KBM-7 (cell line): ENCODE results near the gene LACC1.

Experiments
- DNase-seq: peaks from one replicate; pipeline ENCODE4 v3.0.0-alpha.2; 2015
- in situ Hi-C: fragments of 300-500 bp; cut with MboI; formaldehyde crosslinking; loops from 2 replicates; pipeline ENCODE4 v1.14.3; 2020; ENCODE audit warnings: low sequenced_read_pairs, low pct_unique_long_range_greater_than_20kb, mixed read lengths

The LACC1 gene

DNA sequence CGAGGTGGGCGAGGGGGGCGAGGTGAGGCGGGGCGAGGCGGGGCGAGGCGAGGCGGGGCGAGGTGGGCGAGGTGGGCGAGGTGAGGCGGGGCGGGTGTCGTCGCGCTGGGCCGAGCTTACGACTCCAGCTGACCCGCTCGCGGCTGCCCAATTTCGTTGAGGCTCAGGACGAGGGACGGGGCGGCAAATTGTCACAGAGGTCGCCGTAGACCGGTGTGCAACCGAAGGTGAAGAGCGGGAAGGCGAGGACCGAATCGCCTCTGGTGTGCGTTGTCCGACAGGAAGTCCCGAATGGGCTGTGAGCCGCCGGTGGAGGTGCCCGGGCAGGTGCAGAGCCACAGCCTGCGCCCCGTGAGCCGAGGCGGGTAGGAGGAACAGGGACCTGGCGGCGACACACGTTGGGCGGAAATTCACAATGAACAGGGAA is at the start of gene LACC1:
Gene LACC1, plus strand, starts transcription at position 150 of the 427 bp plus-strand sequence. CDS start 1,082 bp downstream, outside the sequence.
- in situ Hi-C loops: no loop called here

DNA sequence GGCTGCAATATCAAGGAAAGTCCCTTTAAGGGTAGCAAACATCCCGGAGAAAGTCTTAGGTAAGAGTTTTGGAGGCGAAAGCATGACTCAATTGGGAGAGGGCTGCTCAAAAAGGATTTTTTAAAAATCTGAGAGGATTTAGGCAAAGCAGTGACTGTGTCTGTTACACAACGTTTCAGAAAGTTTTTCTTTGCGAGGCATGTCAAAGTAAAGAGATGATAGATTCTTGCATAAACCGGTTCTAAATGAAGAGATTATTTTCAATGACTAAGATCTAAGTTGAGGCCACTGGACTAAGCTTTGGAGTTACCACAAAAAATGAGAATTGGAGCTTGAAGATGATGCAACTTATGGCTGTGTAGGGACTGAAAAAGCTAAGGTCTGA is 49.2 kb upstream of the LACC1 start:
- in situ Hi-C loops: no loop called here
- DNase-seq: peak; percentile 14

More for the DNA sequence above, at the start of gene LACC1:
- peak; percentile 50 for DNase-seq

DNA sequence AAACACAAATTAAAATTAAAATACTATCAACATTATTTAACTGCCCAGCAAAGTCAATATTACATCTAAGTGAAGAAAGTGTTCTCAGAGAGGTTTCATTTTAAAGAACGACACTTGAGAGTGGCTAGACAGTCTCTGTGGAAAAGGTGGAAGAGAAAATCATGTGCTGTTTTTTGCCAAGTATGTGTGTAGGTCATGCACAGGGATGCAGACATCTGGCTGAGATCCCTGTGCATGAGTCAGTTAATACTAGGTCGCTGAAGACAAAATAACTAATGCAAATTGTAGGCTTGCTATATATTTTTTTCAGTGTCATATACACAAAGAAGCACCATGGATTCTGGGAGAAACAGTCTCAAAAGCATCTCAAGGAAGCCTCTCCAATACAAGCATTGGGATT is 48.6 kb upstream of the LACC1 start:
- in situ Hi-C loops: no loop called here
- DNase-seq: no peak

DNA sequence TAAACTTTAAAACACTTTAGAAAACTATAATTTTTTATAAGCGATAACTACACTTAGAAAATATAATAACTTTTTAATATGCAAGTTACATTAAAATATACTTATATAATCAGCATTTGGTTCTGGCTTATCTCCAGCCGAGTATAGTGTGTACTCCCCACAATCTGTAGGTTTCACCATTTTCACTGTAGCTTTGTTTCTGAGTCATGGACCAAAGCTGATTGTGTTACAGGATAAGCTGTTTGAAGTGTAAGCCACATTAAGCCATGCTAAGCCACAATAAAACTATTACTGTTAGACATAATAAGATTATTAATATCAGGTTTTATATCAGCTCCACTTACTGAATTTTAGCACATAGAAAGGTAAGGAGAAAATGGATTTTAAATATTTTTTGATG is 44.0 kb upstream of the LACC1 start:
- no peak for DNase-seq
- in situ Hi-C loops: no loop called here

DNA sequence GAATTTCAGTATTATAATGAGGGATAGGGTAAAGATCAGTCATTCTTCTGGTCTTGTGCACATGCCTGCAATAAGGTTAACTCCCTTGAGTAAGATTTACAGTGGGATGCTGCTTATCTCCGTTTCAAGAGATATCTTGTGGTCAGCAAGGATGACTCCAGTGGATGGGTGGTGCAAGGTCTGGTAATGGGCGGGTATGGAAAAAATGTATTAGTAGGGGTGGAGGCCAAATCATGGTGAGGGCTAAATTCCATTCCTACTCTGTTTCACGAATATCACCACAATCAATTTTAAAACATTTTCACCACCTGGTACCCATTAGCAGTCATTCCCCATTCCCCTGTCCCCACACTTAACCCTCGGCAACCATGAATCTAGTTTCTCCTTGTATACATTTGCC is 40.8 kb upstream of the LACC1 start:
- in situ Hi-C loops: no loop called here
- DNase-seq: no peak

DNA sequence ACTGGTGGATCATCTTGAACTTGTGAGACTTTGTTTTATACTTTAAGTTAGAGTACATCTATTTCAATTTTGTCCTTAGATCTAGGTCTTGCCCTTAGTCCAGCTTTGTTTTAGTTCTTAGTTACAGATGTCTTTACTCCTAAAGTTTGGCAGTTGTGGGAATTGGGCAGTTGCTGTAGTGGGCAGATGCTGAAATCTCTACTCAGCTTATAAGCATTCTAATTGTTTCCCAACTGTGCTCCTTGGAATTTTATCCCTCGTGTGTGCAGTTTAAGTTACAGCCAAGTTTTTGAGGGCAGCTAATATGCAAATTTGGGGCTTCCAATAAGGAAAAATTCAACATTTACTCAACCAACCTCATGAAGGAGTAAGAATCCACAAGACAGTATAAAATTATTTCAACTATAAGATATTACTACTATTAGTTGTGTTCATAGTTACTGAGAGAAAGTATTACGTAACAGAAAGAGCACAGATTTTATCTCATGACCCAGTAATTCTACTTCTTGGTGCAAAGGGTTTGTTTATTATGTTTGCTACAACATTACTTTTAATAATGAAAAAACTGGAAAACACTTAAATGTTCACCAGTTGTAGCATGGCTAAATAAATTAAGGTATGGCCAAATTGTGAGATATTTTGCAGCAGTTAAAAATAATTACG is 33.1 kb upstream of the LACC1 start:
- DNase-seq: no peak
- in situ Hi-C loops: no loop called here

DNA sequence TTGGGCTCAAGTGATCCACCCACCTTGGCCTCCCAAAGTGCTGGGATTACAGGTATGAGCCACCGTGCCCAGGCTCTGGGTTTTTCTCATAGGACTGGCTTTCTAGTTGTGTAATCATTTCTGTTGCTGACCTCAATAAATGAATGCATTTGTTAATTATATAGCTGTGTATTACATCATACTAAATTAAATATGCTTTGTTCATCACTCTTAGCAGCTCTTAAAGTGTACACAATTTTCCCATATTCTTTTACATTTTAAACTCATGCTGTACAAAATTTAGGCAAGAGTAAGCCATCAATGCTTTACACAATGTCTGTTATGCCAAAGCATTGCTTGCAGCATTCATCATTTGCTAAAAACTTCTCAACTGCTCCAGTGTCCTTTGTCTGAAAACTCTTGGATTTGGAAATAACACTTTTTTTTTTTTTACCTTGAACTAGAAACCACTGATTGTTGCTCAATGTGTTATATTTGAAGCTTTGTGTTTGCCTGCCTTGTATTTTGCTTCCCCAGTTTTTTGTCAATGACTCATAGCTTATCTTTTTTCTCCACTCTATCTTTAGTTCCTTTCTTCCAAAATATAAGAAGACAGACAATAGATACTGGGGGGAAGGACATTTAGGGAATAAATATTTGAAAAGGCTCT is 31.6 kb upstream of the LACC1 start:
- in situ Hi-C loops: no loop called here
- peak; percentile 82 for DNase-seq

DNA sequence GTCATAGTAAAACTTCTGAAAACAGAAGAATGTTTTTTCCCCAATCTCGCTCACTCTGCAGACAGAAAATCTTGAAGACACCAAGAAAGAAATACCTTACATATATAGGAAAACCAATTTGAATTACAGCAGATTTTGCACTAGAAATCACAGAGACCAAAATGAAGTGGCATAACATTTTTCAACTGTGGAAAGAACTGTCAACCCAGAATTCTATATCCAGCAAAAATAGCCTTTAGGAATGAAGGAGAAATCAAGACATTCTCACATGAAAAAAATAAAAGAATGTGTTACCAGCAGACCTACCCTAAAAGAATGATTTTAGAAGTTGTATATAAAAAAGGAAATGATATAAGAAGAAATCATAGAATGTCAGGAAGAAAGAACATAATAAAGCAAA is 28.8 kb upstream of the LACC1 start:
- DNase-seq: no peak
- in situ Hi-C loops: no loop called here

DNA sequence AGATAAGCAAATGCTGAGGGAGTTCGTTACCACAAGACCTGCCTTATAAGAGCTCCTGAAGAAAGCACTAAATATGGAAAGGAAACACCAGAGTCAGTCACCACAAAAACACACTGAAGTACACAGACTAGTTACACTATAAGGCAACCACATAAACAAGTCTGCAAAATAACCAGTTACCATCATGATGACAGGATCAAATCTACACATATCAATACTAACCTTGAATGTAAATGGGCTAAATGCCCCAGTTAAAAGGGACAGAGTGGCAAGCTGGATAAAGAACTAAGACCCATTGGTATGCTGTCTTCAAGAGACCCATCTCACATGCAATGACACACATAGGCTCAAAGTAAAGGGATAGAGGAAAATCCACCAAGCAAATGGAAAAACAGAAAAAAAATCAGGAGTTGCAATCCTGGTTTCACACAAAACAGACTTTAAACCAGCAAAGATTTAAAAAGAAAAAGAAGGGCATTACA is 26.7 kb upstream of the LACC1 start:
- no peak for DNase-seq
- in situ Hi-C loops: no loop called here

DNA sequence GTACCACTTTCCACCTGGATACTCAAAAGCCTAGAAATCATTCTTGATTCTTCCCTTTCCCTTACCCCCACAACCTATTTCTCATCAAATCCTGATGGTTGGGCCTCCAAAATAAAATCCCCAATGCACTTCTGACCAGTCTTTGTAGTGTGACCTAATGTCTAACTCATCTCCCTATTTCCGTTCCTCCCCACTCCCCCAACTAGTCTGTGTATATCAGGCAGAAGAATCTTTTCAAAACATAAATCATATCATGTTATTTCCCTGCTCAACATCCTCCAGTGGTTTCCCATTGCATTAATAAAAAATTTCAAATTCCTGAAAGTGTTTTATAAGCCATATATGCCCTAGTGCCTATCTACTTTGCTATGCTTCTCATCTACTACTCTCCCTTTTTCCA is 17.8 kb upstream of the LACC1 start:
- in situ Hi-C loops: no loop called here

DNA sequence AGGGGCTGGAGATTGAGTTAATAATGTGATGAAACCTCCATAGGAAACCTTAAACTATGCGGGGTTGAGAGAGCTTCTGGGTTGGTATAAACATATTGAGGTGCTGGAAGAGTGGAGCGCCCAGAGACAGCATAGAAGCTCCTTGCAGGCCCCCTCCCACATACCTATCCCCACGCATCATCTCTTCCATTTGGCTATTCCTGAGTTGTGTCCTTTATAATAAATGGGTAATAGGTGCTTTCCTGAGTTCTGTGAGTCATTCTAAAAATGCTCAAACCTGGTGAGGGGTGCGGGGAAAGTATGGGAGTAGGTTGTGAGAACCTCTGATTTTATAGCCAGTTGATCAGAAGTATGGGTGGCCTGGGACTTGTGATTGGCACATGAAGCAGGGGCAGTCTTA is 14.8 kb upstream of the LACC1 start:
- in situ Hi-C loops: no loop called here
- no peak for DNase-seq

More for the DNA sequence above, 17.8 kb upstream of the LACC1 start:
- DNase-seq: no peak

DNA sequence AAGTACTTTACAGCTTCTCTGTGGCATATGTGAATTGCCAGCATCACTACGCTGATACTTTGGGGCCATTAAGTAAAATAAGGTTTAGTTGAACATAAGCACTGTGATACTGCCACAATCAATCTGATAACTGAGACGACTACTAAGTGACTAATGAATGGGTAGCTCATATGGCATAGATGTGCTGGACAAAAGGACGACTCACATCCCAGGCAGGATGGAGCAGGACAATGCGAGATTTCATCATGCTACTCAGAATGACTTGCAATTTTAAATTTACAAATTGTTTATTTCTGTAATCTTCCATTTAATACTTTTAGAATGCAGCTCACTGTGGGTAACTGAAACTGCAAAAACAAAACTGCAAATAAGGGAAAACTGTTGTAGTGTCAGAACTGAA is 13.8 kb upstream of the LACC1 start:
- in situ Hi-C loops: no loop called here
- DNase-seq: no peak

DNA sequence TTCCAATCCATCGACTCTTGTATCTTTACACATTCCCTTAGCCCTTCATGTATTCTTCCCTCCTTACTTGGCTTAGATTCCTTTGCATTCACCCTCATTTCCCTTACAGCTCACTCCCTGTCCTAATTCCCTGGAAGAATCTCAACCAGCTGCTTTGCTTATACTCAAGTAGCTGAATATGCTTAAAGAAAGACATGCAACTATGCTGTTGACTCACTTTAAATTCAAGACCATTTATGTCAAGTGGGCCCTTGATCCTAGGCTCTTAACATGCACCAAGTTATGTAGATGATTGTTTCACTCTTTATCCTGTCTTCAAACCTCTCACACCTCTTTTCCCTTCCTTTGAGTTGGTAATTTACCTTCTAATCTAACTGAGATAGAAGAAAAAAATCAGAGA is 7.5 kb upstream of the LACC1 start:
- DNase-seq: no peak
- in situ Hi-C loops: no loop called here

DNA sequence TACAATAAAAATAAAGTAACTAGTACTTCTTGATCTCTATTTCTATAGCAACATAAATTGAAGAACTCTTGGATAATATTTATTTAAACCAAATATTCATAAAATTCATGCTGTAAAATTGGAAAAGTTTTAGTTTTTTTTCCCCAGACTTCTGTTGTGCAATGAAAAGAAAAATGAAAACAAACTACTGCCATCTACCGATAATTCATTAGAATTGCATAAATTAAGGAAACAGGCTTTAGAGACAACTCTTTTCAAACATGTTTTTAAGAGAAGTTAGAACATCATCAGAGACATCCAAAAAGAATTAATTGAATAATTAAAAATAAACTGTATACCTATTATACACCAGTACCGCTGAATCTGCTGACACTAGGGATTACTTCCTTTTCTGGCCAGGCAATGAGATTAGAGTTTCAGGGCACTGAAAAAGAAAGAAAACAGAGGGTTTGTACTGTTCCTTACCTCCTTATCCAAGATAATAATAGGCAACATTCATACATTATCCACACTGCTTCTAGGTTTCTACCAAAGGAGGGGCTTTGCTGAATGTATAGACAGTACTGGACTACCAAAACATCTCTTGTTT is 5.1 kb upstream of the LACC1 start:
- DNase-seq: peak; percentile 38
- in situ Hi-C loops: no loop called here

DNA sequence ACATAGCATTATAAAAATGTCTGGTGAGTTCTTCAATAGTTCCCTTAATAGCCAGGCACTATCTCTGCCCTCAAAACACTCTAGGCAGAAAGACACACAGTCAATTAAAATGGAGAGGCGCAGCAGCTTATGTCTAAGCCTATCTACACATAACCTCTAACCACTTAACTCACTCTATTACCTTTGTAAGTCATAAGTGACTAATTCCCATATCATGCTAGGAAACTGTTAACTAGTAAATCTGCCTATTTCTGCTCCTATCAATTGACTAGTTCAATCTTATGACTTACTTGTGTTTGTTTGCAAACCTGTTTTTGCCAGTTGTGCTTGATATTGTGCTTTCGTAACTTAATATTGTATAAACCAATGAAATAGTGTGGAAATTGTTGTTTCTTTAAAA is 3.3 kb upstream of the LACC1 start:
- in situ Hi-C loops: no loop called here
- DNase-seq: no peak

DNA sequence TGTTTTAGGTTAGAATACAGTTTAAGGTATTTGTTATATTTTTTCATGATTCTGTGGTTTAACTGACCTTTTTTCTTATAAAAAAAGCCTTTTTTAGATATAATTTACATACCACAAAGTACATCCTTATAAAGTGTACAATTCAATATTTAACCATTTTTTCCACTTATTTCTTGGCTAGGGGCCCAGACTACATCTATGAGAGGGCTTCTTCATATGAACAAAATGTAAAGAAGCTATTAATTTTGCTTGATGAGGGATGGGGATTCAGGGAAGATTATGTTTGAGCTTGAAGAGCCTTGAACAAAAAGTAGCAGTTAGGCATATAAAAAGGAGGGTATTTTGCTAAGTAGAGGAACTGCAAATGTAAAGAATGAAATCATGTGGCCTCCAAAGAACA is 2.4 kb upstream of the LACC1 start:
- in situ Hi-C loops: no loop called here
- DNase-seq: no peak

DNA sequence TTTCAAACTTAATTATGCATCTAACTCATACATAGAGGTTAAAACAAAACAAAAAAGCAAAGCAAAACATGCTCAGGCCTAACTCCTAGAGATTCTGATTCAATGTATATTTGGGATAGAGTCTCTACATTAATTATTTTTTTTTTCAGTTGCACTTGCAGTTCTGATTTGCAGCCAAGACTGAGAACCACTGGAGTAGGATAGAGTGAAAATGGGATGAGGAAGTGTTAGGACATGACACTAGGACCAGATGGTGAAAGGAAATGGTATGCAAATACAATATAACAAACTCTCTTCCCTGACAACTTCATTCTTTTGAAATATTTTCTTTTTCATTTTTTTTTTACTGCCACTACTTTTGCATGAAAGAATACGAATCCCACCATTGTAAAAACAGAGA is 1.9 kb upstream of the LACC1 start:
- in situ Hi-C loops: no loop called here
- DNase-seq: peak; percentile 25

DNA sequence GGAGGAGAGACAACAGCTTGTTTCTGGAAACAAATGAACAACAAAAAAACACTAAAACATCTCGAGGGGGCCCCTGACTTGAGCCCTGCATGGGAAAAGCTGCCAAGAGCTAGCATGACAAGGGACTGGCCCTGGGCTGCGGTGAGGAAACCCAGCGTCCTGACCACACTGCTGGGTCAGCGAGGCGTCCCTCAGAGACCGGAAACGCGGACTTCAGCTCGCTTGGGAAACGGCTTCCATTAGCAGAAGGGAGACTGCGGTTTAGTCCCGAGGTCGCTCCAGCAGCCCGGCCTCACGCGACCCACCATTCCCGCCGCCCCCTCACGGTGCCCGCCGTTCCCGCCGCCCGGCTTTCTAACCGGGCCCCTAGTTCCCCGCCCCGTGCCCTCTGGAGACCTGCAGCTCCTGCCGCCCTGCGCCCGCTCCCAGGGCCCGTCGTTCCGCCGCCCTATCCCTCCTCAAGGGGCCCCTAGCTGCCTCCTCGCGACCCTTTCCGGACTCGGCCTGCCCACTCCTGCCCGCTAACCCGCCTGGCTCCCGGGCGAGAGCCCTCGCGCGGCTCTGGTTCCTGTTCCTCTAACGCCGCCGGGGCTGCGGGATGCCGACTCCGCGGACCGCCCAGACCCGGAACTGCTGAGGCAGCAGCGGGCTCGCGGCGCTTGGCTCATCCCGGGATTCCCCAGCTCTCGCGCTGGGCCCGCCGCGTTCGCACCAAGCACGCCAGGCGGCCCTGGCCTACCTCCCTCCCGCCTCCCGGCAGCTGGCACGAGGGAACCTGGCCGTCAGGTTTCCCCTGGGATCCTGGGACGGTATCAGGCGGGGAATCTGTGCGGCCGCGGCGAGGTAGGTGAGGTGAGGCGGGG is 581 bp upstream of the LACC1 start, which contains the start of gene CCDC122:
Gene CCDC122, minus strand, starts transcription at position 849 of the 863 bp plus-strand sequence. CDS start 10,364 bp downstream, outside the sequence.
- DNase-seq: peak; percentile 77
- in situ Hi-C loops: no loop called here

DNA sequence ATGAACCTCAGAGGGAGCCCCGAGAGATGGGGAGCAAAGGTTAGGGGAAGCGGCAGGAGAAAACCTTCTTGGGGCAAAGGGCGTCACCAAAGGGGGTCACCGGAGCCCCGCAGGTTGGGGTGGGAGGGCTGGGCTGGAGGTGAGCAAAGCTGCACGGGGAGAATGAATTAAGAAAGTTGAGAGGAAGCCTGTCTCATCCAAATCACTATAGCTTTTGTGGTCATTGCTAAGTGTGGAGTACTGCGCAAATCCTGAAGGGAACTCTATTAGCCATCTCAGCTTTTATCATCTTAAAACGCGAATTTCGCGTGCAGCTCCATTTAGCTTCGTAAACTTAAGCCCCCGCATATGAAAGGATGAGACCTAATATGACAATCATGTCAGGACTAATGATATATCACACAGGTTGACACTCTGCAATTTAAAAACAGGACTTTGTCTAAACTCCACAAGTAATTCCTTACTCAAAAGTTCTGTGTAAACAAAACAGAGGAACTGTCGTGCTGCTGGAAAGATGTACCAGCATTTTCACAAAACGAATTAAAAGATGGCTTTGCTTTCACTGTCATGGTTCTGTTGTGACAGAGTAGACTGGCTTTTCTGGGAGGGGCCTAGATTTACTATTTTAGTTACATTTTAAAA is 631 bp downstream of the LACC1 start:
- in situ Hi-C loops: no loop called here
- DNase-seq: peak; percentile 19
